Measurements from ENCODE around the gene PARD3.

Gene PARD3

DNA sequence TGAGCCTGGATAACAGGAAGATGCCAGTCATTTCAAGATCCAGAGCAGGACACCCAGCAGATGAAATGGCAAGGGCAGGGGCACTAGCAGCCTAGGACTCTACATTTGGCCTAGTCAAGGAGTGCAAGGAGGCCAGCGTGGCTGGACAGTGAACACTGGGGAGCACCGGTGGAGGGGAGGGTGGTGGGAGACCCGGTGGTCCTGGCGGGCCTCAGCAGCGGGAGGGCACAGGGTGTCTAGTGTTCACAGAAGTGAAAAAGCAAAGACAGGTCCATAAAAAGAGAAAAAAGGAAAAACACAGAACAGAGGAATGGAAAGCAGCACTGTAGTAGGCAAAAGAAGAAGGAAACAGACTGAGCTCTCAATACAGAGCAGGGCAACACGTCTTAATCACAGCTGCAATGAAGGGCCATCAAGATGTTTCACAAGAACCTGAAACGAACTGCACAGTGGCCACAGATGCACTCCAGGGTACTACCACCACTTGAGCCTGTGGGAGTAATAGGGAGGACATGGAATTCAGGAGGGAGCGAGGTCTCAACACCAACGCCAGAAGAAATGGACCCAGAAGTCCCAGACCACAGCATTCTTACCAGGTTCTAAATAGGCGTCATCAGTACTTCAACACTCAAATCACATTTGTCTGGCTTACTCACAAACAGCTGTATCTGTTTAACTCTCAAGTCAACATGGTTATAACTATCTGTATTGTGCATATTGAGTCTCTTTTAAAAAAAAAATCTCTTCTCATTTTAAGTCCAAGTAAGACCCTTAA lies 573.7 kb downstream of the PARD3 start:
- no peaks in the 10 kb centered on the region for H3K4me1 Mint-ChIP-seq (ENCODE audit: low read depth)
- no peak overlapping the region for H3K4me3 Mint-ChIP-seq
- H3K27ac Mint-ChIP-seq, result no peak overlapping the region
- no peaks in the 10 kb centered on the region for H3K27me3 Mint-ChIP-seq
- H3K9me3 Mint-ChIP-seq (ENCODE audit: low read depth), result no peaks in the 10 kb centered on the region
- no peaks in the 10 kb centered on the region for H3K36me3 Mint-ChIP-seq

GRCh38 chr10:34240039-34240438 lies 575.1 kb downstream of the PARD3 start:
- no peaks in the 10 kb centered on the region for H3K9me3 Mint-ChIP-seq (ENCODE audit: low read depth)
- no peak overlapping the region for H3K4me3 Mint-ChIP-seq
- H3K27me3 Mint-ChIP-seq, result peaks cover 1% of the 10 kb centered on the region
- no peaks in the 10 kb centered on the region for H3K36me3 Mint-ChIP-seq
- no peak overlapping the region for H3K27ac Mint-ChIP-seq
- no peaks in the 10 kb centered on the region for H3K4me1 Mint-ChIP-seq (ENCODE audit: low read depth)

GRCh38 chr10:34237898-34238455 lies 577.1 kb downstream of the PARD3 start:
- Mint-ChIP-seq H3K4me3 (no peak overlapping the region), H3K36me3 (no peaks in the 10 kb centered on the region), H3K4me1 (ENCODE audit: low read depth) (no peaks in the 10 kb centered on the region), H3K27me3 (peaks cover 3% of the 10 kb centered on the region), H3K9me3 (ENCODE audit: low read depth) (no peaks in the 10 kb centered on the region), H3K27ac (no peak overlapping the region)

- Mint-ChIP-seq H3K4me3 (no peak overlapping the region), H3K9me3 (ENCODE audit: low read depth) (no peaks in the 10 kb centered on the region), H3K4me1 (ENCODE audit: low read depth) (no peaks in the 10 kb centered on the region), H3K36me3 (no peaks in the 10 kb centered on the region), H3K27me3 (peaks cover 3% of the 10 kb centered on the region), H3K27ac (no peak overlapping the region)
These were observed 578.2 kb downstream of the PARD3 start for GRCh38 chr10:34236931-34237330.

GRCh38 chr10:34235164-34235832 lies 579.8 kb downstream of the PARD3 start:
- H3K4me1 Mint-ChIP-seq (ENCODE audit: low read depth), result no peaks in the 10 kb centered on the region
- no peak overlapping the region for H3K27ac Mint-ChIP-seq
- H3K9me3 Mint-ChIP-seq (ENCODE audit: low read depth), result no peaks in the 10 kb centered on the region
- H3K36me3 Mint-ChIP-seq, result no peaks in the 10 kb centered on the region
- H3K4me3 Mint-ChIP-seq, result no peak overlapping the region
- H3K27me3 Mint-ChIP-seq, result peaks cover 3% of the 10 kb centered on the region

GRCh38 chr10:34232481-34232880 lies 582.6 kb downstream of the PARD3 start:
- Mint-ChIP-seq H3K4me1 (ENCODE audit: low read depth) (no peaks in the 10 kb centered on the region), H3K9me3 (ENCODE audit: low read depth) (no peaks in the 10 kb centered on the region), H3K27me3 (peaks cover 3% of the 10 kb centered on the region), H3K4me3 (no peak overlapping the region), H3K27ac (no peak overlapping the region), H3K36me3 (no peaks in the 10 kb centered on the region)

GRCh38 chr10:34231441-34232180 lies 583.5 kb downstream of the PARD3 start:
- Mint-ChIP-seq H3K4me1 (ENCODE audit: low read depth) (no peaks in the 10 kb centered on the region), H3K9me3 (ENCODE audit: low read depth) (no peaks in the 10 kb centered on the region), H3K27ac (no peak overlapping the region), H3K36me3 (no peaks in the 10 kb centered on the region), H3K4me3 (no peak overlapping the region), H3K27me3 (peaks cover 3% of the 10 kb centered on the region)

DNA sequence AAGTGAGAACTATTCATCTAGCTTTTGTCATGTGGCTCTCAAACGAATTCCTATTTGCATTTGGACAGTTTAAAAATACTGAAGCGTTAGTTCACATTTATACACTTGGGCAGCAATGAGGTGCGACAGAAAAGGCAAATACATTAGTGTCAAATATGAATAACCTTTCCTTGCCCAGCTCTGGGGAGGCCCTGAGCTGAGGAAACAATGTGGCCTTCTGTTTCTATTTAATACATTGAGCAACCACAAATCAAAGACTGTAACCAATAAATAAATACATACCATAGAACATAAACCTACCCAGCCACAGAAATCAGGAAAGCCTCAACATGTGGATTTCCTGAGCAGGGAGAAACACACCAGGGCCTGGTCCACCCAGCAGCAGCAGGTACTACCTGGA lies 585.2 kb downstream of the PARD3 start:
- Mint-ChIP-seq H3K4me3 (no peak overlapping the region), H3K36me3 (no peaks in the 10 kb centered on the region), H3K27me3 (peaks cover 2% of the 10 kb centered on the region), H3K4me1 (ENCODE audit: low read depth) (no peaks in the 10 kb centered on the region), H3K9me3 (ENCODE audit: low read depth) (no peaks in the 10 kb centered on the region), H3K27ac (no peak overlapping the region)

DNA sequence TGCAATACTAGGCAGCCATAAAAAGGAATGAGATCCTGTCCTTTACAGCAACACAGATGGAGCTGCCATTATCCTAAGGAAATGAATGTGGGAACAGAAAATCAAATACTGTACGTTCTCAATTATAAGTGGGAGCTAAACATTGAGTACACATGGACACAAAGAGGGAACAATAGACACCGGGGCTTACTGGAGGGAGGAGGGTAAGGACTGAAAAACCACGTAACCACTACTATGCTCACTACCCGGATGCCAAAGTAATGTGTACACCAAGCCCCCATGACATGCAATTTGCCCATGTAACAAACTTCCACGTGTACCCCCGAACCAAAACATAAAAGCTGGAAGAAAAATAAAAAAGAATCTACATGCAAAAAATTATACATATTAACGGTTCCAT lies 587.0 kb downstream of the PARD3 start:
- Mint-ChIP-seq H3K27me3 (no peaks in the 10 kb centered on the region), H3K4me3 (no peak overlapping the region), H3K9me3 (ENCODE audit: low read depth) (no peaks in the 10 kb centered on the region), H3K36me3 (no peaks in the 10 kb centered on the region), H3K27ac (no peak overlapping the region), H3K4me1 (ENCODE audit: low read depth) (no peaks in the 10 kb centered on the region)

- Mint-ChIP-seq H3K36me3 (no peaks in the 10 kb centered on the region), H3K9me3 (ENCODE audit: low read depth) (no peaks in the 10 kb centered on the region), H3K4me3 (no peak overlapping the region), H3K27ac (no peak overlapping the region), H3K4me1 (ENCODE audit: low read depth) (peaks cover 11% of the 10 kb centered on the region), H3K27me3 (no peaks in the 10 kb centered on the region)
These were observed 590.5 kb downstream of the PARD3 start for GRCh38 chr10:34224639-34225038.

DNA sequence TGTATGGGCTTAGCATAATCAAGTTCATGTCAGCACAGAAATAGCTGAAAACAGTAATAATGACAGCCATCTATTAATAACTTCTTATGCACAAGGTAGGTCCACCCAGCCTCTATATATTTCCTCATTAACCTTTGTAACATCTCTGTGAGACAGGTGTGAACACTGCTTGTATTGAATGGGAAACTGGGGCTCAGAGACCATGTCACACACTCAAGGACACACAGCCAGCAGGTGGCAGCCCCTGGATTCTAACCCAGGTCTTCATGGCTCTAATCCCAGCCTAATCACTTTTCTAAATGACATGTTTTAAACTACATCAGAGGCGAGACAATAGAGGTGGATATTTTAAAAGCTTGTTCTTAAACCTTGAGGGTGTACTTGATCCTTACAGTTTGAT lies 591.4 kb downstream of the PARD3 start:
- Mint-ChIP-seq H3K4me1 (ENCODE audit: low read depth) (peaks cover 13% of the 10 kb centered on the region), H3K9me3 (ENCODE audit: low read depth) (no peaks in the 10 kb centered on the region), H3K36me3 (no peaks in the 10 kb centered on the region), H3K4me3 (no peak overlapping the region), H3K27ac (no peak overlapping the region), H3K27me3 (no peaks in the 10 kb centered on the region)

GRCh38 chr10:34222359-34222758 lies 592.7 kb downstream of the PARD3 start:
- H3K27ac Mint-ChIP-seq, result no peak overlapping the region
- H3K36me3 Mint-ChIP-seq, result no peaks in the 10 kb centered on the region
- H3K4me3 Mint-ChIP-seq, result no peak overlapping the region
- H3K9me3 Mint-ChIP-seq (ENCODE audit: low read depth), result no peaks in the 10 kb centered on the region
- no peaks in the 10 kb centered on the region for H3K27me3 Mint-ChIP-seq
- H3K4me1 Mint-ChIP-seq (ENCODE audit: low read depth), result peaks cover 13% of the 10 kb centered on the region

DNA sequence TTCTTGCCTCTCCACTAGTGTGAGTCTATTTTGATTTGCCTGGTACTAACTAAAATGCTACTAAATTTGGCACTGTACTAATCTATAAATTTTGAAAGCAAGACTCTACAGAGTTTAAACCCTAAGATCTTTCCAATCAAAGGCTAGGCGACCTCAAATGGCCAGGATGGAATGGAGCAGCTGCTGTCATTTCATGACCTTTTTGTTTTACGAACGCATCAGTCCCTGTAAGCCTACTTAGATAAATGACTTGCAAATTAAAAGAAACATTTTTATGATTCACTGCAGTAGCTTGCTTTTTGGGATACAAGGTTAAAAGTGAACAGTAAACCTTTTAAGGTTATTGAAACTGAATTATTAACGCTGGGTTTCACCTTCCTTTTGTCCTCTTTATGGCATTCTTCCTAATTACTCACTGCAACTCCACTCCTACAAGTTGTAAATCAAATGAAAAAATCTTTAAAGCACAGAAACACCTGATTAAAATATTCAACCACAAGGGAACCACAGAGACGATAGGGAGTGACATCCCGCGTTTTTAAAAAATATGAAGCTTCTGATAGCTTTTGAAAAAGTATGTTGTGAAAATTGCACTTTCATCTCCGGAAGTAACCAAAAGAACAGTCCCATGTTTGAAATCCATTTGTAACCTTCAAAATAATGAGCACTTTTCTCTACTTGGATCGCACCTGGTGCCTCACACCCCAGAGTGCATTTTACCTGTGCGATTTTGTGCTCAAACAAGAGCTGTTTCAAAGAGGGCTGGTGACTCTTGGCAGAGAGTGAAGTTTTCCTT lies 595.1 kb downstream of the PARD3 start:
- Mint-ChIP-seq H3K36me3 (no peaks in the 10 kb centered on the region), H3K4me3 (no peak overlapping the region), H3K27ac (no peak overlapping the region), H3K9me3 (ENCODE audit: low read depth) (no peaks in the 10 kb centered on the region), H3K27me3 (no peaks in the 10 kb centered on the region), H3K4me1 (ENCODE audit: low read depth) (peaks cover 13% of the 10 kb centered on the region)

GRCh38 chr10:34217524-34217923 lies 597.6 kb downstream of the PARD3 start:
- no peak overlapping the region for H3K4me3 Mint-ChIP-seq
- no peak overlapping the region for H3K27ac Mint-ChIP-seq
- no peaks in the 10 kb centered on the region for H3K9me3 Mint-ChIP-seq (ENCODE audit: low read depth)
- H3K27me3 Mint-ChIP-seq, result no peaks in the 10 kb centered on the region
- H3K36me3 Mint-ChIP-seq, result no peaks in the 10 kb centered on the region
- H3K4me1 Mint-ChIP-seq (ENCODE audit: low read depth), result peaks cover 13% of the 10 kb centered on the region
